HEK293T (cell line): ENCODE results near the gene DCAF5.

Source experiments
- CTCF ChIA-PET: fragments of 350-600 bp; formaldehyde crosslinking; extraction: SDS; loops from one replicate; lab custom pipeline; 2021; ENCODE audit warnings: antibody characterized with exemption, inconsistent platforms; lab: Yijun Ruan, JAX
- POLR2A ChIA-PET: fragments of 350-600 bp; formaldehyde crosslinking; extraction: SDS; loops from one replicate; lab custom pipeline; 2020; ENCODE audit warnings: antibody characterized with exemption, inconsistent platforms; lab: Yijun Ruan, JAX
- DNase-seq: peaks from one replicate; pipeline ENCODE4 v3.0.0; 2012; ENCODE audit warnings: mixed read lengths; ENCODE audit errors: extremely low spot score
- ARNT ChIP-seq: fragments of 450-650 bp; IDR thresholded peaks from 2 replicates; pipeline ENCODE4 v1.6.1; 2017; ENCODE audit warnings: mild to moderate bottlenecking
- BHLHE40 ChIP-seq: fragments of 450-650 bp; IDR thresholded peaks from 2 replicates; pipeline ENCODE4 v1.6.1; 2016; ENCODE audit warnings: mild to moderate bottlenecking, moderate library complexity, borderline replicate concordance
- CTBP1 ChIP-seq: fragments of 450-650 bp; IDR thresholded peaks from 2 replicates; pipeline ENCODE4 v1.6.1; 2016; ENCODE audit warnings: borderline replicate concordance
- ELF4 ChIP-seq: fragments of 450-650 bp; IDR thresholded peaks from 2 replicates; pipeline ENCODE4 v1.6.1; 2017; ENCODE audit warnings: antibody characterized with exemption
- FOXA1 ChIP-seq: fragments of 450-650 bp; IDR thresholded peaks from 2 replicates; pipeline ENCODE4 v1.6.1; 2016; ENCODE audit warnings: mild to moderate bottlenecking
- FOXK2 ChIP-seq: fragments of 450-650 bp; IDR thresholded peaks from 2 replicates; pipeline ENCODE4 v1.6.1; 2016; ENCODE audit warnings: mild to moderate bottlenecking
- FOXM1 ChIP-seq: fragments of 450-650 bp; IDR thresholded peaks from 2 replicates; pipeline ENCODE4 v1.6.1; 2017; ENCODE audit warnings: mild to moderate bottlenecking, borderline replicate concordance
- HDGF ChIP-seq: fragments of 450-650 bp; IDR thresholded peaks from 2 replicates; pipeline ENCODE4 v1.6.1; 2017; ENCODE audit warnings: antibody characterized with exemption, borderline replicate concordance
- L3MBTL2 ChIP-seq: fragments of 450-650 bp; conservative IDR thresholded peaks from 2 replicates; pipeline ENCODE4 v1.6.1; 2016; ENCODE audit warnings: mild to moderate bottlenecking
- LEF1 ChIP-seq: fragments of 450-650 bp; IDR thresholded peaks from 2 replicates; pipeline ENCODE4 v1.6.1; 2017; ENCODE audit warnings: mild to moderate bottlenecking, borderline replicate concordance
- NFRKB ChIP-seq: fragments of 450-650 bp; IDR thresholded peaks from 2 replicates; pipeline ENCODE4 v1.6.1; 2016; ENCODE audit warnings: mild to moderate bottlenecking, moderate library complexity
- PKNOX1 ChIP-seq: fragments of 450-650 bp; IDR thresholded peaks from 2 replicates; pipeline ENCODE4 v1.6.1; 2016
- SP1 ChIP-seq: fragments of 450-650 bp; IDR thresholded peaks from 2 replicates; pipeline ENCODE4 v1.6.1; 2017
- SUZ12 ChIP-seq: fragments of 450-650 bp; IDR thresholded peaks from 2 replicates; pipeline ENCODE4 v1.6.1; 2016; ENCODE audit warnings: mild to moderate bottlenecking
- TARDBP ChIP-seq: fragments of 450-650 bp; IDR thresholded peaks from 2 replicates; pipeline ENCODE4 v1.6.1; 2016
- ZNF384 ChIP-seq: fragments of 450-650 bp; IDR thresholded peaks from 2 replicates; pipeline ENCODE4 v1.6.1; 2016

DCAF5 gene

GRCh38 chr14:69105326-69105725 lies 47.6 kb downstream of the DCAF5 start:
- no peak for DNase-seq
- CTCF ChIA-PET, result interaction anchor here (0.6 kb wide), 1 partner anchor 163 kb away, joined by 3 read pairs; no protein-coding TSS in a partner anchor
- TF ChIP-seq SUZ12, result no peak
- TF ChIP-seq LEF1, result no peak
- no peak for TF ChIP-seq HDGF
- no peak for TF ChIP-seq TARDBP
- TF ChIP-seq PKNOX1, result no peak
- no peak for TF ChIP-seq FOXA1
- no peak for TF ChIP-seq CTBP1
- no peak for TF ChIP-seq ELF4
- TF ChIP-seq BHLHE40, result no peak
- TF ChIP-seq ARNT, result no peak
- no peak for TF ChIP-seq SP1
- TF ChIP-seq L3MBTL2, result no peak
- TF ChIP-seq NFRKB, result no peak
- no peak for TF ChIP-seq ZNF384
- TF ChIP-seq FOXM1, result no peak
- no peak for TF ChIP-seq FOXK2
- POLR2A ChIA-PET, result no interaction called here

- CTCF ChIA-PET, result interaction anchor here (0.7 to 1.0 kb wide), 3 partner anchors 10 to 190 kb away, joined by 3 to 6 read pairs (median 4); no protein-coding TSS in a partner anchor
- peak; percentile 18 for DNase-seq
- TF ChIP-seq HDGF, result no peak
- TF ChIP-seq ELF4, result no peak
- TF ChIP-seq L3MBTL2, result no peak
- no peak for TF ChIP-seq BHLHE40
- TF ChIP-seq FOXK2, result no peak
- TF ChIP-seq ARNT, result no peak
- POLR2A ChIA-PET, result no interaction called here
These were observed 51.5 kb downstream of the DCAF5 start for GRCh38 chr14:69101331-69101826.

GRCh38 chr14:69097974-69098373 lies 54.9 kb downstream of the DCAF5 start:
- DNase-seq, result no peak
- ChIA-PET CTCF (interaction anchor here (0.7 kb wide), 1 partner anchor 741 kb away, joined by 3 read pairs; no protein-coding TSS in a partner anchor), POLR2A (no interaction called here)
- TF ChIP-seq TARDBP, result no peak
- TF ChIP-seq ELF4, result no peak
- TF ChIP-seq ZNF384, result no peak
- TF ChIP-seq PKNOX1, result no peak

GRCh38 chr14:69096781-69097475 lies 56.0 kb downstream of the DCAF5 start:
- no peak for DNase-seq
- TF ChIP-seq ELF4, result no peak
- TF ChIP-seq ARNT, result no peak
- no peak for TF ChIP-seq FOXA1
- TF ChIP-seq LEF1, result no peak
- no peak for TF ChIP-seq CTBP1
- no peak for TF ChIP-seq FOXM1
- no peak for TF ChIP-seq HDGF
- TF ChIP-seq NFRKB, result no peak
- no peak for TF ChIP-seq FOXK2
- no peak for TF ChIP-seq ZNF384
- TF ChIP-seq TARDBP, result no peak
- TF ChIP-seq SUZ12, result no peak
- no peak for TF ChIP-seq PKNOX1
- no peak for TF ChIP-seq BHLHE40
- no peak for TF ChIP-seq L3MBTL2
- TF ChIP-seq SP1, result no peak
- ChIA-PET POLR2A (no interaction called here), CTCF (no interaction called here)

- no peak for TF ChIP-seq HDGF
- TF ChIP-seq NFRKB, result no peak
- no peak for TF ChIP-seq BHLHE40
- ChIA-PET CTCF (no interaction called here), POLR2A (no interaction called here)
- no peak for DNase-seq
These were observed 56.7 kb downstream of the DCAF5 start for GRCh38 chr14:69096246-69096645.

GRCh38 chr14:69094481-69094880 lies 58.4 kb downstream of the DCAF5 start:
- no peak for DNase-seq
- ChIA-PET CTCF (no interaction called here), POLR2A (no interaction called here)
- no peak for TF ChIP-seq SUZ12
- no peak for TF ChIP-seq FOXK2
- no peak for TF ChIP-seq LEF1
- TF ChIP-seq SP1, result no peak
- no peak for TF ChIP-seq BHLHE40
- no peak for TF ChIP-seq NFRKB
- no peak for TF ChIP-seq ARNT
- TF ChIP-seq TARDBP, result no peak
- no peak for TF ChIP-seq HDGF
- no peak for TF ChIP-seq CTBP1
